Kidney epithelial cell (primary cell): ENCODE measurements around the gene AKR1C2. TPM values are rescaled to one million over a fixed set of nuclear protein-coding genes. Genes with fewer than 3 reads are reported as not detected.
"Not testable (repeated sequence)": the region's sequence is repeated elsewhere in the genome, so short reads cannot be mapped to it uniquely, and the experiment has no call there.

Experiments used
- DNase-seq: peaks from one replicate; pipeline ENCODE4 v3.0.0-alpha.2; 2010; ENCODE audit warnings: low read depth
- H3K27me3 ChIP-seq: 2 replicates; pipeline ENCODE4 v1.6.0; 2011; ENCODE audit warnings: low read length; ENCODE audit not compliant: control insufficient read depth, insufficient read depth
- H3K36me3 ChIP-seq: 2 replicates; pipeline ENCODE4 v1.5.1; 2011; ENCODE audit warnings: low read length; ENCODE audit not compliant: control insufficient read depth, insufficient read depth
- H3K4me3 ChIP-seq: 2 replicates; pipeline ENCODE4 v1.5.1; 2011; ENCODE audit warnings: low read depth, mild to moderate bottlenecking, control low read depth, low read length
- CTCF ChIP-seq: IDR thresholded peaks from 2 replicates; pipeline ENCODE4 v1.5.1; 2011; ENCODE audit warnings: mild to moderate bottlenecking, moderate library complexity, low read length, control low read depth, inconsistent platforms; ENCODE audit not compliant: insufficient read depth, poor library complexity, severe bottlenecking
- total RNA-seq: library from RNA; depleted of rRNA; stranded (reverse); fragments of >200 nt; gene quantifications from 2 replicates; pipeline ENCODE4 v1.2.3, GENCODE V29; 2015

Gene AKR1C2
- total RNA-seq, 1 donor from 2014 or later = 2.0 TPM

- DNase-seq = no peak
- H3K27me3 ChIP-seq = no peaks in the 10 kb centered on the region
- no peak for TF ChIP-seq CTCF
These were observed 34.4 kb upstream of the AKR1C2 start for GRCh38 chr10:5038101-5038500.

GRCh38 chr10:5036511-5036910 lies 32.9 kb upstream of the AKR1C2 start:
- no peaks in the 10 kb centered on the region for H3K27me3 ChIP-seq
- no peak for TF ChIP-seq CTCF
- H3K36me3 ChIP-seq = no peaks in the 10 kb centered on the region

More at GRCh38 chr10:5038101-5038500, 34.4 kb upstream of the AKR1C2 start:
- H3K36me3 ChIP-seq = no peaks in the 10 kb centered on the region
- no peak overlapping the region for H3K4me3 ChIP-seq

DNA sequence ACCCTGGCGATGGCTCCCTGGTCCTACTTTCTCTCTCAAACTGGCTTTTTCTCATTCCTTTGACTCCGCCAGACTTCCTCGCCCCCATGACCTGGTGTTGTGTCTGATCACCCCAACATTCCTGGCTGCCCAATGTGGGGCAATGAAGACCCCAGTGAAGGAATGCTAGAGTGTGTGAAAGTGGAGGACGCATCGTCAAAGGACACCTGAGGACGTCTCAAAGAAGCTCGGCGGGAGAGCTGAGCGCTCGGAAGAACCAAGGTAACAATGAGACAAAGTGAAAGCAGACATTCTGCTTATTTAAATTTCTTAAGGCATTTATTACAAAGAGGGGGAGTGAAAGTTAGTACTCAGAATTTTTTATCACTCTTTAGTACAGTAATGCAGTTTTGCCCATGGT lies 31.7 kb upstream of the AKR1C2 start:
- H3K27me3 ChIP-seq = no peaks in the 10 kb centered on the region
- TF ChIP-seq CTCF = no peak
- DNase-seq = no peak

More at GRCh38 chr10:5036511-5036910, 32.9 kb upstream of the AKR1C2 start:
- DNase-seq = no peak
- no peak overlapping the region for H3K4me3 ChIP-seq

GRCh38 chr10:5034588-5034987 lies 30.9 kb upstream of the AKR1C2 start:
- Histone ChIP-seq H3K4me3 (no peak overlapping the region), H3K36me3 (no peaks in the 10 kb centered on the region), H3K27me3 (no peaks in the 10 kb centered on the region)
- no peak for TF ChIP-seq CTCF
- no peak for DNase-seq

More for the DNA sequence above, 31.7 kb upstream of the AKR1C2 start:
- no peaks in the 10 kb centered on the region for H3K36me3 ChIP-seq
- no peak overlapping the region for H3K4me3 ChIP-seq

DNA sequence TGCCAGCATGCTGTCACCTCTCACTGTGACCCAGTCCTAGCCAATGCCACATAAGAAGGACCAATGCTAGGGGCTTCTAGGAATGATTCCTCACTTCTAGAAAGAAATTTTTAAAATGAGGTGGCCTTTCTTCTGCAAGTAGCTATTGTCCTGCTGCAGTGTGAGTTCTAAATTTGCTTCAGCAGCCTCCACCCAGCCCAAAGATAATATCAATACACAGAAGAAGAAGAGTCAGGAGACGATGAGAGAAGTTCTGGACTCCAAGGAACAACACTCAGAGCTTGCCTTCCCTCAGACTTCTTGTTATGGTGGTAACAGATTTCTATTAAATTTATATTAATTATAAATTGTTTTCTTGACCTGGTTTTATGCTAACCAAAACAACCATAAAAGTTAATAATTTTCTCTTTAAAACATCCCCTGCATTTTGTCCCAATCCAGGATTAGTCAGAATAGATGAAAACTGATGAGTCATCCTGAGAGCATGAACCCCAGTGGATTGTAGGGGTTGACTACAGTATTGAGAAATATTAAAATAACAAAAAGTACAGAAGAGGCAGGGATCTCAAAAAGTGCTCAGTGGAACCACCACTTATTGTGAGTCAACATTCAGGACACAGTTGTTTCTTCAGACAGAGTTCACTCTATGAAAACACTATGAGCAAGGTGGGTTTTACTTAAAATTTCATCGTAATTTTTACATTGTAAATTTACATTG lies 29.6 kb upstream of the AKR1C2 start:
- Histone ChIP-seq H3K4me3 (no peak overlapping the region), H3K27me3 (no peaks in the 10 kb centered on the region), H3K36me3 (no peaks in the 10 kb centered on the region)
- no peak for DNase-seq
- TF ChIP-seq CTCF = no peak

GRCh38 chr10:5032444-5032843 lies 28.8 kb upstream of the AKR1C2 start:
- not testable (repeated sequence) for DNase-seq, H3K27me3 ChIP-seq, H3K36me3 ChIP-seq, H3K4me3 ChIP-seq

- DNase-seq, H3K4me3 ChIP-seq, H3K27me3 ChIP-seq, H3K36me3 ChIP-seq: not testable (repeated sequence)
These were observed 27.9 kb upstream of the AKR1C2 start for GRCh38 chr10:5031588-5031987.
